Muscle layer of duodenum (tissue), 2 donors: ENCODE results near the gene HP1BP3.
"Not testable (repeated sequence)": the region's sequence is repeated elsewhere in the genome, so short reads cannot be mapped to it uniquely, and the experiment has no call there.

Source experiments
- H3K27ac ChIP-seq: one replicate; pipeline ENCODE4 v1.7.0; 2013; ENCODE audit warnings: mild to moderate bottlenecking, low read length
- H3K27me3 ChIP-seq: one replicate; pipeline ENCODE4 v1.7.0; 2013; ENCODE audit warnings: low read depth, mild to moderate bottlenecking, control low read depth, low read length
- H3K36me3 ChIP-seq, 2 donors: one replicate each; pipeline ENCODE4 v1.7.0; 2013; ENCODE audit warnings: low read length in 2 of 2, control low read depth in 1 of 2, mild to moderate bottlenecking in 1 of 2; ENCODE audit not compliant: insufficient read depth in 2 of 2, control insufficient read depth in 1 of 2
- H3K4me1 ChIP-seq, 2 donors: one replicate each; pipeline ENCODE4 v1.7.0; 2013; ENCODE audit warnings: low read length in 2 of 2, mild to moderate bottlenecking in 2 of 2, control low read depth in 1 of 2, moderate library complexity in 1 of 2; ENCODE audit not compliant: insufficient read depth in 2 of 2, control insufficient read depth in 1 of 2
- H3K4me3 ChIP-seq, 2 donors: one replicate each; pipeline ENCODE4 v1.7.0; 2013; ENCODE audit warnings: low read length in 2 of 2, low read depth in 1 of 2, mild to moderate bottlenecking in 1 of 2
- H3K9me3 ChIP-seq, 2 donors: one replicate each; pipeline ENCODE4 v1.7.0; 2013; ENCODE audit warnings: low read length in 2 of 2, control low read depth in 1 of 2, mild to moderate bottlenecking in 1 of 2; ENCODE audit not compliant: control insufficient read depth in 1 of 2
- donor health status: healthy.

Gene HP1BP3

GRCh38 chr1:20725189-20726117 lies 61.7 kb downstream of the HP1BP3 start:
- Histone ChIP-seq H3K4me3 (no peak overlapping the region), H3K4me1 (no peaks in the 10 kb centered on the region), H3K27me3 (peaks cover 8% of the 10 kb centered on the region), H3K27ac (no peak overlapping the region), H3K9me3 (no peaks in the 10 kb centered on the region), H3K36me3 (no peaks in the 10 kb centered on the region)

GRCh38 chr1:20724364-20725188 lies 62.5 kb downstream of the HP1BP3 start:
- Histone ChIP-seq H3K4me3 (no peak overlapping the region), H3K36me3 (no peaks in the 10 kb centered on the region), H3K27ac (no peak overlapping the region), H3K4me1 (no peaks in the 10 kb centered on the region), H3K9me3 (no peaks in the 10 kb centered on the region), H3K27me3 (peaks cover 3% of the 10 kb centered on the region)

GRCh38 chr1:20723537-20724363 lies 63.4 kb downstream of the HP1BP3 start:
- no peaks in the 10 kb centered on the region for H3K36me3 ChIP-seq
- H3K27ac ChIP-seq, result no peak overlapping the region

GRCh38 chr1:20723159-20723536 lies 64.0 kb downstream of the HP1BP3 start:
- no peaks in the 10 kb centered on the region for H3K36me3 ChIP-seq
- no peaks in the 10 kb centered on the region for H3K4me1 ChIP-seq
- H3K27me3 ChIP-seq, result no peaks in the 10 kb centered on the region
- no peak overlapping the region for H3K27ac ChIP-seq
- no peaks in the 10 kb centered on the region for H3K9me3 ChIP-seq
- no peak overlapping the region for H3K4me3 ChIP-seq

More at GRCh38 chr1:20723537-20724363, 63.4 kb downstream of the HP1BP3 start:
- H3K27me3 ChIP-seq, result no peaks in the 10 kb centered on the region
- H3K4me1 ChIP-seq, result no peaks in the 10 kb centered on the region
- no peaks in the 10 kb centered on the region for H3K9me3 ChIP-seq
- no peak overlapping the region for H3K4me3 ChIP-seq

GRCh38 chr1:20721117-20722061 lies 65.7 kb downstream of the HP1BP3 start:
- Histone ChIP-seq H3K27ac (no peak overlapping the region), H3K36me3 (no peaks in the 10 kb centered on the region), H3K4me3 (no peak overlapping the region), H3K4me1 (no peaks in the 10 kb centered on the region), H3K27me3 (peaks cover 8% of the 10 kb centered on the region), H3K9me3 (no peaks in the 10 kb centered on the region)

GRCh38 chr1:20720631-20721091 lies 66.4 kb downstream of the HP1BP3 start:
- Histone ChIP-seq H3K9me3 (no peaks in the 10 kb centered on the region), H3K4me1 (no peaks in the 10 kb centered on the region), H3K36me3 (no peaks in the 10 kb centered on the region), H3K27ac (no peak overlapping the region), H3K4me3 (no peak overlapping the region), H3K27me3 (peaks cover 11% of the 10 kb centered on the region)

GRCh38 chr1:20719871-20720620 lies 67.1 kb downstream of the HP1BP3 start:
- no peaks in the 10 kb centered on the region for H3K9me3 ChIP-seq
- no peak overlapping the region for H3K4me3 ChIP-seq
- H3K36me3 ChIP-seq, result no peaks in the 10 kb centered on the region
- no peaks in the 10 kb centered on the region for H3K4me1 ChIP-seq
- H3K27ac ChIP-seq, result no peak overlapping the region
- peaks cover 11% of the 10 kb centered on the region for H3K27me3 ChIP-seq

GRCh38 chr1:20719261-20719660 lies 67.8 kb downstream of the HP1BP3 start:
- Histone ChIP-seq H3K9me3 (no peaks in the 10 kb centered on the region), H3K27ac (no peak overlapping the region), H3K36me3 (no peaks in the 10 kb centered on the region), H3K4me3 (no peak overlapping the region), H3K27me3 (peaks cover 11% of the 10 kb centered on the region), H3K4me1 (no peaks in the 10 kb centered on the region)

GRCh38 chr1:20718343-20718882 lies 68.7 kb downstream of the HP1BP3 start:
- not testable (repeated sequence) for H3K4me1 ChIP-seq, H3K36me3 ChIP-seq, H3K27ac ChIP-seq, H3K9me3 ChIP-seq
- H3K4me3 ChIP-seq, result peak overlapping the region; percentile 3 to 48
- H3K27me3 ChIP-seq, result peaks cover 11% of the 10 kb centered on the region
